GM19438 (cell line): ENCODE measurements around the gene CADM2.

Source experiments
- ATAC-seq: cut with Tn5 transposase; IDR thresholded peaks from one replicate; pipeline ENCODE4 v1.9.1; 2021; ENCODE audit warnings: low read depth; ENCODE audit not compliant: unreplicated experiment

Gene CADM2

GRCh38 chr3:85533586-85533985, 574.8 kb downstream of the CADM2 start:
- no peak for ATAC-seq

DNA sequence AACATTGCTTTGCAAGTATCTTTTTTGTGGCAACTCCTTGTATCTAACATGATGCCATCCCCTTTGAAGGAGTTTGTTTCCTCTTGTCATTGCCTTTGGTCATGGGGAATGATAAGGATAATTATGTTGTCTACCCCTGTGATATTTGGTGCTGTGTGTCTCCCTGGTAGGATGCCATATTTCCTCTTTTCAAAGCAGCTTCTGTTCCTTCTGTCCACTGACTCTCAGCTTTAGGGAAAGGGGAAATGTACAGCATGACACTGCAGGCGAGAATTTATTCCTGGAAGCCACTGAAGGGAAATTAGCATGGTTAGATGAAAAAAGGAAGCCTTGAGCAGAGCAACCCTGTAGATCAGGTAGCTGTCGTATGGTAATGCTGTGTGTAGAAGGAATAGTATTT, 576.7 kb downstream of the CADM2 start:
- ATAC-seq, result no peak

- no peak for ATAC-seq
Measured at GRCh38 chr3:85539232-85539631, 580.4 kb downstream of the CADM2 start.

DNA sequence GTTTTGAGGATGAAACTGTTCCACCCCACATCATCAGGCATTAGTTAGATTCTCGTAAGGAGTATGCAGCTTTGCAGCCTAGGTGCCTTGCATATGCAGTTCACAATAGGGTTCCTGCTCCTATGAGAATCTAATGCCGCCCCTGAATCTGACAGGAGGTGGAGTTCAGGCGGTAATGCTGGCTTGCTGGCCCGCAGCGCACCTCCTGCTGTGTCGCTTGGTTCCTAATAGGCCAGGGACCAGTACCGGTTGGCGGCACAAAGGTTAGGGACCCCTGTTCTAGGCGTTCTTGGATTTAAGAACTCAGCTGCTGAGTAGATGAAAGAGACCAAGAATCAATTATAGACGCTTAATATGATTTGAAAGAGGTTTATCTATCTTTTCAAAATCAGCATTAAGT, 595.4 kb downstream of the CADM2 start:
- ATAC-seq, result no peak

- ATAC-seq, result no peak
Measured at GRCh38 chr3:85560088-85560785, 601.4 kb downstream of the CADM2 start.

- ATAC-seq, result no peak
Measured at GRCh38 chr3:85567071-85567676, 608.4 kb downstream of the CADM2 start.

GRCh38 chr3:85570819-85571218, 612.0 kb downstream of the CADM2 start:
- ATAC-seq, result no peak

- no peak for ATAC-seq
Measured at GRCh38 chr3:85571835-85572234, 613.0 kb downstream of the CADM2 start.

GRCh38 chr3:85572426-85572825, 613.6 kb downstream of the CADM2 start:
- no peak for ATAC-seq

GRCh38 chr3:85572978-85573377, 614.2 kb downstream of the CADM2 start:
- ATAC-seq, result no peak

- ATAC-seq, result no peak
Measured at GRCh38 chr3:85574006-85574705, 615.4 kb downstream of the CADM2 start.

GRCh38 chr3:85576091-85576690, 617.4 kb downstream of the CADM2 start:
- ATAC-seq, result peak; percentile 70

DNA sequence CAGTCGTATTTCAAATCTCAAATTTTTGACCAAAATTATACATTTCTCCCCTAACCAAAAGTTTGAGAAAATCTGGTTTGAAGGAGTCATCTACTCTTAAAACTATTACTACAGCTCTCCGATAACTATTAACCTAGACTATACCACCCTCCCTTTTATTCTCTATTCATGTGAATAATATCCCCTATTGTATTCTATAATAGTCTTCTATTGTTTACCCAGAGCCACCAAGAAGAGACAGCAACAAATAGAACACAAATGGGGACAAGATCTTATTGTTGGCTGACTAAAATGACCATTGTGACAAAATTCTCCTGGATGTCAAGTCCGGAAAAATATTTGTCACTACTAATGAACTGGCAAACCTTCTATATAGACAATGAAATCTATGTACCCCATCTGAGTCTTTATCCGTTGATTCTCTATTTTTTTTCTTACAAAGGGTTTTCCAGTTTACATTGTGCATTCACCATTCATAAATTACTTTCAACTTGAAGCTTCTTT, 618.0 kb downstream of the CADM2 start:
- ATAC-seq, result no peak

- ATAC-seq, result no peak
Measured at GRCh38 chr3:85584779-85585356, 626.1 kb downstream of the CADM2 start.

DNA sequence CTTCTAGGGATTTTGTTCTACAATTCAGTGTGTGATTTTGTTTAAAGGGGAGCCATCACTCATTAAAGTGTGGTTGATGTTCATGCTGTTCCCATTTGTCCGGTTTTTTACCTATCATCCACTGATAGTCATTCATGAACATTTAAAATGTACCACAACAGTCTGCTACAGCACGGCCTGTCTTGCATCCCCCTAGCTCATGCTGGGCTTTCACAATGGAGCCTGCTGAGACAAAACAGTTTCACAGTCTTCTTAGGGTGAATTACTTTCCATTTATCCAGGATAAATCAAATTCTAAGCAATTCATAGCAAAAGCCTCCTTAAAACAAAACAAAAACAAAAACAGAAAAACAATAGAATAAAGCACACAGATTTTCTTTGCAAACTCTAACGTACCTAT, 627.2 kb downstream of the CADM2 start:
- ATAC-seq, result no peak

GRCh38 chr3:85589145-85589544, 630.4 kb downstream of the CADM2 start:
- no peak for ATAC-seq

DNA sequence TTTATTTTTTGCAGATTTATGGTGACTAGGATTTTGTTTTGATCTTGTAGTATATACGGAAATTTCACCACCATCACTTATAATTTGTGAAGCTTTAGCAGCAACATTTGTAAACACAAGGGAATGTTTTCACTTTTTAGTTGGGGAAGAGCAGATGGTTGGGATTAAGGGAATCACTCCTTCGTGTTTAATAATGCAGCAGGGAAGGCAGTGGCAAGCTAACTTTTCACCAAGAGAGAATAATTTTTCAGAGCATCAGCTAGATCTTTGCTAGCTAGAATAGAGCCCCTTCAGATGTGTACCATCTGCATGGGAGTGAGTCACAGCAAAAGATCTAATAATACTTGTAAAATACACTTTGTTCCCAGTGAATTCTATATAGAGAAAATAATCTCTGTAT, 632.7 kb downstream of the CADM2 start:
- ATAC-seq, result no peak

DNA sequence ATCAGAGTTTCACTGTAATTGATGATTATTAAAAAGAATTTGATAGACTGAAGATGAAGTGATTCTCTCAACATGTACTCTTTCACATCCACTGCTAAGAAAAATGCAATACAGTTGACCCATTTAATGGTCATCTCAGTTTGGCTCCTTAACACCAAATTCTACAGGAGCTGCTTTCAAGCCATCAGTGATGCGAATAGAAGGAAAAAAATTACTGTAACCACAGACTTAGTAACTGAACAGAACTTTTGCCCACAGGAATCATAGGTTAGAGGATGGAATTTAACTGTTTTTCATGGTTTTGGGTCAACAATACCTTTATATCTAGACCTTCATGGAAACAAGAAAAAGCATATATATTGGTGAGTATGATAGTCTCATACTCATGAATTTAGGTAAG, 633.5 kb downstream of the CADM2 start:
- no peak for ATAC-seq

DNA sequence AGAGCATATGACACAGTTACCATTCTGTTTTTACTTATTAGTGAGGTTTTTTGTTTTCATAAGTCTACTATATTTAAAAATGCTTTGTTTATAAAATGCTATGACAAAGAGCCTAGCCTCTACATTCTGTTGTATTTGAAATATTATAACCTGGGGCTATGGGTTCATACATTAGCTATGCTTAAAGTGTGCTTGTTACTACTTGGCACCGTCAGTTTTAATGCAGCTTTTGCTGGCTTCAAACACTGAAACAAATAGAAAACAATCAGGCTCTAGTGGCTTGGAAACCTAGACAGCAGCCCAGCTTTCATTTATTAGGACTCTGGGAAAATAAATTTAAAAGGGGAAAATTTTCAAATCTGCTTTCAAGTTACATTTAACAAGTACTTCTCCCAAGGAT, 635.9 kb downstream of the CADM2 start:
- no peak for ATAC-seq

DNA sequence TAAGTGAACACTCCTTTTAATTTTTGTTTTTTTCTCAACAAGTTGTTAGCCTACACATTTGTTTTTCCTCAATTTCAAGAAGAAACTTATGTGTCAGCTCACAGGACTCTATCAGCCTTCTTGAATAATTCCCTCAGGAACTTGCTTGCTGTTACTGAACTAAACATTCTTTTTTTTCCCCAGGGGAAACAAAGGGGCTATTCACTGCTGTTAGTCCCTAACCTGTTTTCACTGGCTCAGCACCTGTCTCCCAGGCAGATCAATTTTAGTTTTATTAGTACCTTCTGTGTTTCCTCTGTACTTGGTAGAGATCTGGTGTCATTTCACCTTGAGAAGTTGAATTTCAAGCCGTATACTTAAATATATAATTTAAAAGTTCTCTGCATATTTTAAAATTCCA, 644.6 kb downstream of the CADM2 start:
- no peak for ATAC-seq

GRCh38 chr3:85604641-85605040, 645.9 kb downstream of the CADM2 start:
- ATAC-seq, result no peak
